ENCODE measurements around the gene CLEC4D.
"Not testable (repeated sequence)": the region's sequence is repeated elsewhere in the genome, so short reads cannot be mapped to it uniquely, and the experiment has no call there.

DNA sequence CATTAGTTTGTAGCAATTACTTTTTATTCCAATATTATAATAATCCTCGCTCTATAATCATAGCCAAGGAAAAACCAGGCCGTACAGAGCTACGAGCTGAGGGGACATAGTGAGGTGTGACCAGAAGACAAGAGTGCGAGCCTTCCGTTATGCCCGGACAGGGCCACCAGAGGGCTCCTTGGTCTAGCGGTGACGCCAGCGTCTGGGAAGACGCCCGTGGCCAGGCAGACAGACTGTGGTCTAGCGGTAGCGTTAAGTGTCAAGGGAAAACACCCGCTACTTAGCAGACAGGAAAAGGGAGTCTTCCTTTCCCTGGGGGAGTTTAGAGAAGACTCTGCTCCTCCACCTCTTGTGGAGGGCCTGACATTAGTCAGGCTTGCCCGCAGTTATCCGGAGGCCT, 24.5 kb downstream of the CLEC4D start:
- not testable (repeated sequence) for TF ChIP-seq HDGF (IDR thresholded peaks at IDR 0.05; ENCODE audit: borderline replicate concordance); SUZ12 (IDR thresholded peaks at IDR 0.05); ELF4 (IDR thresholded peaks at IDR 0.05); BHLHE40 (IDR thresholded peaks at IDR 0.05; ENCODE audit: borderline replicate concordance); NFRKB (IDR thresholded peaks at IDR 0.05); ARNT (IDR thresholded peaks at IDR 0.05); ZNF384 (IDR thresholded peaks at IDR 0.05); FOXM1 (IDR thresholded peaks at IDR 0.05; ENCODE audit: borderline replicate concordance); FOXK2 (IDR thresholded peaks at IDR 0.05)
- TF ChIP-seq, protein P1, sequence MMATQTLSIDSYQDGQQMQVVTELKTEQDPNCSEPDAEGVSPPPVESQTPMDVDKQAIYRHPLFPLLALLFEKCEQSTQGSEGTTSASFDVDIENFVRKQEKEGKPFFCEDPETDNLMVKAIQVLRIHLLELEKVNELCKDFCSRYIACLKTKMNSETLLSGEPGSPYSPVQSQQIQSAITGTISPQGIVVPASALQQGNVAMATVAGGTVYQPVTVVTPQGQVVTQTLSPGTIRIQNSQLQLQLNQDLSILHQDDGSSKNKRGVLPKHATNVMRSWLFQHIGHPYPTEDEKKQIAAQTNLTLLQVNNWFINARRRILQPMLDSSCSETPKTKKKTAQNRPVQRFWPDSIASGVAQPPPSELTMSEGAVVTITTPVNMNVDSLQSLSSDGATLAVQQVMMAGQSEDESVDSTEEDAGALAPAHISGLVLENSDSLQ (IDR thresholded peaks at IDR 0.05), result not testable (repeated sequence)
